H9 (cell line): Measurements from ENCODE around the gene ABHD8. TPM values are rescaled to one million over a fixed set of nuclear protein-coding genes. Genes with fewer than 3 reads are reported as not detected.

Source experiments
- DNase-seq: peaks from one replicate; pipeline ENCODE4 v3.0.0-alpha.2; 2017
- H2AFZ ChIP-seq: one replicate; pipeline ENCODE4 v1.6.1; 2013; ENCODE audit warnings: mild to moderate bottlenecking, low read length, control low read depth, moderate library complexity
- H2AK5ac ChIP-seq: 2 replicates; pipeline ENCODE4 v1.6.1; 2013; ENCODE audit warnings: low read length, control low read depth, mixed read lengths; ENCODE audit not compliant: insufficient read length
- H2BK120ac ChIP-seq: one replicate; pipeline ENCODE4 v1.6.1; 2013; ENCODE audit warnings: low read depth, mild to moderate bottlenecking, low read length, control low read depth, inconsistent platforms; ENCODE audit not compliant: poor library complexity, severe bottlenecking
- H2BK12ac ChIP-seq: 2 replicates; pipeline ENCODE4 v1.6.1; 2013; ENCODE audit warnings: low read length, control low read depth, mixed read lengths, low read depth; ENCODE audit not compliant: insufficient read length
- H2BK15ac ChIP-seq: 2 replicates; pipeline ENCODE4 v1.6.1; 2013; ENCODE audit warnings: low read depth, low read length, control low read depth
- H2BK20ac ChIP-seq: one replicate; pipeline ENCODE4 v1.6.1; 2013; ENCODE audit warnings: low read depth, mild to moderate bottlenecking, low read length, control low read depth, inconsistent platforms; ENCODE audit not compliant: poor library complexity, severe bottlenecking
- H2BK5ac ChIP-seq: 2 replicates; pipeline ENCODE4 v1.6.1; 2013; ENCODE audit warnings: low read length, control low read depth, mixed read lengths; ENCODE audit not compliant: insufficient read length
- H3K14ac ChIP-seq: 2 replicates; pipeline ENCODE4 v1.6.1; 2013; ENCODE audit warnings: low read length, control low read depth; ENCODE audit not compliant: insufficient read depth
- H3K18ac ChIP-seq: 2 replicates; pipeline ENCODE4 v1.6.1; 2013; ENCODE audit warnings: low read depth, mild to moderate bottlenecking, mixed read lengths, low read length, control low read depth; ENCODE audit not compliant: insufficient read length
- H3K23ac ChIP-seq: 2 replicates; pipeline ENCODE4 v1.6.1; 2013; ENCODE audit warnings: low read length, control low read depth, mixed read lengths, low read depth; ENCODE audit not compliant: insufficient read length
- H3K23me2 ChIP-seq: 2 replicates; pipeline ENCODE4 v1.6.1; 2013; ENCODE audit warnings: low read depth, mild to moderate bottlenecking, mixed read lengths, low read length, control low read depth; ENCODE audit not compliant: insufficient read length, poor library complexity, severe bottlenecking
- H3K27ac ChIP-seq: 2 replicates; pipeline ENCODE4 v1.5.1; 2013; ENCODE audit warnings: low read length, control low read depth, mixed read lengths, low read depth; ENCODE audit not compliant: insufficient read length
- H3K27me3 ChIP-seq: 2 replicates; pipeline ENCODE4 v1.6.1; 2013; ENCODE audit warnings: low read length, control low read depth, inconsistent platforms; ENCODE audit not compliant: insufficient read depth
- H3K4ac ChIP-seq: 2 replicates; pipeline ENCODE4 v1.6.1; 2013; ENCODE audit warnings: low read depth, mild to moderate bottlenecking, control low read depth, inconsistent platforms, low read length, moderate library complexity
- H3K4me1 ChIP-seq: 2 replicates; pipeline ENCODE4 v1.6.1; 2013; ENCODE audit warnings: low read length, control low read depth, inconsistent platforms; ENCODE audit not compliant: insufficient read depth
- H3K4me2 ChIP-seq: 2 replicates; pipeline ENCODE4 v1.6.1; 2013; ENCODE audit warnings: low read length, control low read depth, mixed read lengths; ENCODE audit not compliant: insufficient read length, insufficient read depth
- H3K56ac ChIP-seq: 2 replicates; pipeline ENCODE4 v1.6.1; 2013; ENCODE audit warnings: low read depth, mild to moderate bottlenecking, mixed read lengths, low read length, control low read depth; ENCODE audit not compliant: insufficient read length
- H3K79me1 ChIP-seq: 2 replicates; pipeline ENCODE4 v1.6.1; 2013; ENCODE audit warnings: low read depth, mild to moderate bottlenecking, moderate library complexity, low read length, control low read depth, inconsistent platforms; ENCODE audit not compliant: insufficient read depth, poor library complexity, severe bottlenecking
- H3K79me2 ChIP-seq: 2 replicates; pipeline ENCODE4 v1.6.1; 2013; ENCODE audit warnings: low read length, control low read depth, inconsistent platforms; ENCODE audit not compliant: insufficient read depth
- H3K9ac ChIP-seq: 2 replicates; pipeline ENCODE4 v1.6.1; 2013; ENCODE audit warnings: low read length, control low read depth, mixed read lengths; ENCODE audit not compliant: insufficient read length; ENCODE audit errors: extremely low read depth
- H3K9me3 ChIP-seq: one replicate; pipeline ENCODE4 v1.6.1; 2013; ENCODE audit warnings: low read depth, low read length, inconsistent platforms; ENCODE audit not compliant: control insufficient read depth
- H3T11ph ChIP-seq: one replicate; pipeline ENCODE4 v1.6.1; 2013; ENCODE audit warnings: mild to moderate bottlenecking, low read length, control low read depth, inconsistent platforms
- H4K20me1 ChIP-seq: one replicate; pipeline ENCODE4 v1.6.1; 2013; ENCODE audit not compliant: control insufficient read depth, insufficient read length, insufficient read depth
- H4K5ac ChIP-seq: 2 replicates; pipeline ENCODE4 v1.6.1; 2013; ENCODE audit warnings: low read depth, mild to moderate bottlenecking, mixed read lengths, low read length, control low read depth; ENCODE audit not compliant: insufficient read length
- H4K8ac ChIP-seq: replicated peaks from 2 replicates; pipeline ENCODE4 v1.6.1; 2013; ENCODE audit warnings: low read length, control low read depth, mixed read lengths, low read depth; ENCODE audit not compliant: insufficient read length
- H4K91ac ChIP-seq: 2 replicates; pipeline ENCODE4 v1.6.1; 2013; ENCODE audit warnings: low read depth, mild to moderate bottlenecking, moderate library complexity, mixed read lengths, low read length, control low read depth; ENCODE audit not compliant: insufficient read length
- H3K27ac Mint-ChIP-seq, 3 experiments: 2 replicates in 2 of 3; 3 replicates in 1 of 3; pipeline ENCODE4 v1.8.0; 2020 to 2021; ENCODE audit warnings: mixed read lengths in 3 of 3, mild to moderate bottlenecking in 1 of 3, moderate library complexity in 1 of 3
- H3K27me3 Mint-ChIP-seq: 2 replicates; pipeline ENCODE4 v1.8.0; 2021; ENCODE audit warnings: low read depth, mild to moderate bottlenecking, moderate library complexity, mixed read lengths
- H3K36me3 Mint-ChIP-seq, 3 experiments: 2 replicates in 2 of 3; 3 replicates in 1 of 3; pipeline ENCODE4 v1.8.0; 2020 to 2021; ENCODE audit warnings: low read depth in 3 of 3, mixed read lengths in 3 of 3; ENCODE audit not compliant: insufficient read depth in 1 of 3
- H3K4me1 Mint-ChIP-seq, 2 experiments: 2 replicates each; pipeline ENCODE4 v1.8.0; 2020; ENCODE audit warnings: mixed read lengths in 2 of 2
- H3K4me3 Mint-ChIP-seq, 2 experiments: 2 replicates in 1 of 2; 3 replicates in 1 of 2; pipeline ENCODE4 v1.8.0; 2020 to 2021; ENCODE audit warnings: mild to moderate bottlenecking in 2 of 2, mixed read lengths in 2 of 2, moderate library complexity in 1 of 2
- H3K9me3 Mint-ChIP-seq, 2 experiments: 2 replicates in 1 of 2; 3 replicates in 1 of 2; pipeline ENCODE4 v1.8.0; 2020; ENCODE audit warnings: mild to moderate bottlenecking in 2 of 2, mixed read lengths in 2 of 2, moderate library complexity in 1 of 2
- CTCF ChIP-seq: fragments of 200-600 bp; sonication (generic); conservative IDR thresholded peaks from 3 replicates; pipeline ENCODE4 v1.8.0; 2021; ENCODE audit warnings: antibody characterized with exemption, mild to moderate bottlenecking
- WGBS: extraction: QIAGEN DNeasy Blood & Tissue Kit; methylation state at CpG from one replicate; pipeline ENCODE4 v1.1.7; 2013; ENCODE audit warnings: missing lambda C conversion rate, low lambda C conversion rate, mixed read lengths; ENCODE audit not compliant: insufficient read length; ENCODE audit errors: extremely low coverage; 5-methylcytosine and 5-hydroxymethylcytosine counted together
- total RNA-seq: library from RNA; stranded (reverse); gene quantifications from 2 replicates; pipeline ENCODE4 v1.2.1, GENCODE V29; 2021

Gene ABHD8
- total RNA-seq, 1 experiment from 2014 or later = 11.7 TPM

GRCh38 chr19:17286263-17286662 is 17.0 kb downstream of the ABHD8 start:
- TF ChIP-seq CTCF = no peak
- H3K79me1 ChIP-seq = no peaks in the 10 kb centered on the region
- WGBS = no CpG with 5 or more reads among the region's 11 CpGs

More at GRCh38 chr19:17286263-17286662, 17.0 kb downstream of the ABHD8 start:
- H2BK15ac ChIP-seq = no peak overlapping the region
- no peak overlapping the region for H3K9ac ChIP-seq
- H3K4ac ChIP-seq = no peak overlapping the region
- H2AFZ ChIP-seq = no peak overlapping the region
- no peak overlapping the region for H3K14ac ChIP-seq
- H4K20me1 ChIP-seq = peaks cover 4% of the 10 kb centered on the region
- H3K23me2 ChIP-seq = peaks cover 5% of the 10 kb centered on the region
- no peak overlapping the region for H2BK12ac ChIP-seq
- Mint-ChIP-seq H3K27ac (no peak overlapping the region), H3K4me3 (no peak overlapping the region), H3K27me3 (peaks cover 7% of the 10 kb centered on the region), H3K36me3 (peaks cover 18 to 24% (median 24%) of the 10 kb centered on the region in 3 experiments), H3K4me1 (peaks cover 7 to 14% of the 10 kb centered on the region in 2 experiments; a peak in 3 of 4 replicates), H3K9me3 (no peaks in the 10 kb centered on the region; a peak in 1 of 5 replicates)
- H4K5ac ChIP-seq = no peak overlapping the region
- no peaks in the 10 kb centered on the region for H3K79me2 ChIP-seq
- H3K18ac ChIP-seq = no peak overlapping the region
- DNase-seq = no peak
- no peak overlapping the region for H2BK5ac ChIP-seq
- H4K8ac ChIP-seq = no peak overlapping the region
- H3K4me2 ChIP-seq = no peak overlapping the region
- H3T11ph ChIP-seq = no peak overlapping the region
- H3K27ac ChIP-seq = no peak overlapping the region
- H3K56ac ChIP-seq = no peak overlapping the region
- H2BK20ac ChIP-seq = no peak overlapping the region
- H4K91ac ChIP-seq = no peak overlapping the region
- no peak overlapping the region for H2BK120ac ChIP-seq
- H3K27me3 ChIP-seq = no peaks in the 10 kb centered on the region; the same call in 1 of the 2 replicates
- H2AK5ac ChIP-seq = no peak overlapping the region
- no peaks in the 10 kb centered on the region for H3K9me3 ChIP-seq
- H3K23ac ChIP-seq = no peak overlapping the region
- no peaks in the 10 kb centered on the region for H3K4me1 ChIP-seq
